OCI-LY7 (cell line): Measurements from ENCODE around the gene MRM1.

Source experiments
- CTCF ChIP-seq: fragments of 200-600 bp; sonication (generic); conservative IDR thresholded peaks from 2 replicates; pipeline ENCODE4 v1.5.1; 2014; ENCODE audit warnings: mild to moderate bottlenecking, antibody characterized with exemption, low read length, moderate library complexity, mixed read lengths
- EZH2phosphoT487 ChIP-seq: fragments of 200-600 bp; sonication (generic); IDR thresholded peaks from 2 replicates; pipeline ENCODE4 v1.6.1; 2018; ENCODE audit warnings: low read depth, borderline replicate concordance, mild to moderate bottlenecking, mixed run types, antibody characterized with exemption, low read length, moderate library complexity, mixed read lengths

- TF ChIP-seq CTCF (no peak), EZH2phosphoT487 (no peak)
These were observed 26.4 kb upstream of the MRM1 start for GRCh38 chr17:36575028-36575427.
